HG03025 (cell line): ENCODE measurements around the gene GPR87.

Source experiments
- ATAC-seq: cut with Tn5 transposase; IDR thresholded peaks from one replicate; pipeline ENCODE4 v1.9.1; 2021; ENCODE audit warnings: mild to moderate bottlenecking, moderate library complexity; ENCODE audit not compliant: unreplicated experiment, low FRiP score

GPR87 gene

DNA sequence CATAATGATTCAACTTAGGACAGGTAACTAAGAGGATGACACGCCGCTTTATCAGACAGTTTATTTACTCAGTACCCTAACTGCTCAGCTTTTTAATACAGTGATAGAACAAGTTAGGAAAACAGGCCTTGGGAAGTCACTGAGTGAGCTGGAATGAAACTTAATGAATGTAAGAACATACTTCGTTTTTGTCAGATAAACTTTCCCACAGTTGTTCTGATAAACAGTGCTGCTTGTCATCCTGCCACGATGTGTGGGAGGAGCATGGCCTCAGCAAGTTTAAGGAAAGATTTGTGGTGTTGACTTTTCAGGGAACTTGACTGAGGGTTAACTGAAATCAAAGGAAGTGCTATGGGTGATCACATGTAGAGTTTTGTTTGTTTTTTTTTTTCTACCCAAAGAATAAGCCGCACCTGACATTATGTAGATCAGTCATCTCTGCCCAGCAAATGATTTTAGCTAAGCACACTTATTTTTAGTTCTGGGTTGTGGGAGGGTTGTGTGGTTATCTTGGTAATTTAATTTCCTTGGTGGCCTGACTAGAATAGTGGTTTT is 32.6 kb downstream of the GPR87 start:
- ATAC-seq = no peak

DNA sequence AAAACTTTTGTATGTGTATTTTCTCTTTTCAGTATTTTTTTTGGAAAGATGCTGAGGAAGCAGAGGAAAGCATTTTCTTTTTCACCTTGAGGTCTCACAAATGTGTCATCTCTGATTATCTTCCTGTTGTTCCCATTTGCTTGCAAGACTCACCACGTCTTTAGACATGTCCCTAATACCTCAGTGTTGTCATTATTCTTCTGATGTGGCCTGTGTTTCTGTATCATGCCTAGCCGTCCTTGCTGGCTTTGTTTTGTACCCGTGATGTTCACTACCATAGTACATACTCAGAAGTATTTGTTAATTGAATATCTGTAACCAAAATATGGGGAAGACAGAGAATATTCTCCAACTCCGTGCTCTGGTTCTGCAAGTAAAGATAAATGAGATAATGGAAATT is 33.2 kb downstream of the GPR87 start:
- no peak for ATAC-seq

DNA sequence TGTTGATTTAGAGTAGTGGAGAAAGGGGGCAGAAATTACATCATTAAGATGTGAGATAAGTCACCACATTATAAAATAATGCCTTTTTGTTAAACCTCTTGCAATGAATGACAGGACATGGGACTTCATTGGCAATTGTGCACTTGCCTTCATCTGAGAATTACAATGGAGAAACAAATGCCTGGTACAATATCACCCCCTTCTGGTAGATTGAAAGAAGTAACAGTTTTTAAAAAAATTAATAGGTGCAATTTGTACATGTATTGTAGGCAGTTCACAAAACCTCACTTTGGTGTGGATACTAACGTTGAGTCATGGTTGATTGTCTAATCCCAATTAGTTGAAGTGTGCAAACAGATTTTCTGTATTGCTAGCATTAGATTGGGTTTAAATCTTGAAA is 33.7 kb downstream of the GPR87 start:
- ATAC-seq = no peak

DNA sequence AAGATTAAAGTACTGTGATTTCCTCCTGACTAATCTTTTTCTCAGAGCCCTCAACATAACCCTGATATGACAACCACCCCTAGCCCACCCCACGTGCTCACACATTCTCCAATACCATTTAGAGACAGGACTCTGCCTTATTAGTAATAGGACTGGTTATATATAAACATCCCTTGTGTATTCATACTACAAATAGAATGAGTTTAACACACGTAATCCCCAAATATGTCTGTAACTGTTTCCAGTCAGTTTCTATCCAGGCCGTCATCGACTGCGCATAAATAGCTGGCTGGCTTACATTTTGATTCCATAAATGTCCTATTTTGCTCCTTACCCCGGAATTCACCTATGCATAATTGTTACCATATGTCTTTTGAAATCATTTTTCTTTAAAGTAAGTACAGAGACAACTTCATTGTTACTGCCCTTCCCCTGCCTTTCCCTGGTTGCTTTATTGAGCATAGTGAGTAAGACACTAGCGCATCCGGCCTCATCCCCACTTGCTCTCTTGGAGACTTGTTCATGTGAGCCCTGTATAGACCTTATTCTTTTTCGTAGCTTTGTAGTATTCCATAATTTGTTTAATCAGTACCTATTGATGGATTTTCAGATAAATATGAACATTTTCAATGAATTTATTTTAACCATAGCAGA is 34.8 kb downstream of the GPR87 start:
- no peak for ATAC-seq

DNA sequence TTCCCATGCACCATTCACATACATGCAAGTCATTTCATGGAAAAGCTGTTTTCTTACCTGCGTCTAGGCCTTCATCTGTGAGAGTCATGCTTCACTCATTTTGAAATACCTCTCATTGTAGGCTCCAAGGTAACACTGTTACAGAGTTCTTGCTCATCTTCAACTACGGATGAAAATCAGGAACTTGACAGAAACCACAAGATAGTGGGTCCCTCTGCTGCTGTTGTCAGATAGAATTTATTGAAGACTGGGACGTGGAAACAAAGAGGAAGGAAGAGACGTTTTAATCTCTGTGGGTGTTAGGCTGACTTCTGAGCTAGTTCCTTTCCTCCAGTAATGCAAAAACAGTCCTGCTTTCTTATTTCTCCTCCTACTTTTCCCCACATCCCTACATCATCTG is 38.4 kb downstream of the GPR87 start, which contains the start of gene P2RY14:
P2RY14 (minus strand) TSS at position 313 of the 400 bp plus-strand sequence. CDS start 64,226 bp downstream, outside the sequence.
- no peak for ATAC-seq

DNA sequence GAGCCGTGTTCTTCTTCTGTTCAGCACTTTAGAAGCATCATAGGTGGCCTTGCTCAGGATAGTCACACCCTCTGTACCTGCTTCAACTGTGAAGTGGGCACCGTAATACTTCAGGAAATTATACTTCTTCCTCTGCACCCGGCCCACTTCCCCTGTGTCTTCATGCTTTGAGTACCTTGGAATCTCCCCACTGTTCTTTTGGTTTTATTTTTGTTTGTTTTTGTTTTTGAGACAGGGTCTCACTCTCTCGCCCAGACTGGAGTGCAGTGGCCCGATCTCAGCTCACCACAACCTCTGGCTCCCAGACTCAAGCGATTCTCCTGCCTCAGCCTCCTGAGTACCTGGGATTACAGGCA is 40.0 kb downstream of the GPR87 start:
- peak; percentile 52 for ATAC-seq

DNA sequence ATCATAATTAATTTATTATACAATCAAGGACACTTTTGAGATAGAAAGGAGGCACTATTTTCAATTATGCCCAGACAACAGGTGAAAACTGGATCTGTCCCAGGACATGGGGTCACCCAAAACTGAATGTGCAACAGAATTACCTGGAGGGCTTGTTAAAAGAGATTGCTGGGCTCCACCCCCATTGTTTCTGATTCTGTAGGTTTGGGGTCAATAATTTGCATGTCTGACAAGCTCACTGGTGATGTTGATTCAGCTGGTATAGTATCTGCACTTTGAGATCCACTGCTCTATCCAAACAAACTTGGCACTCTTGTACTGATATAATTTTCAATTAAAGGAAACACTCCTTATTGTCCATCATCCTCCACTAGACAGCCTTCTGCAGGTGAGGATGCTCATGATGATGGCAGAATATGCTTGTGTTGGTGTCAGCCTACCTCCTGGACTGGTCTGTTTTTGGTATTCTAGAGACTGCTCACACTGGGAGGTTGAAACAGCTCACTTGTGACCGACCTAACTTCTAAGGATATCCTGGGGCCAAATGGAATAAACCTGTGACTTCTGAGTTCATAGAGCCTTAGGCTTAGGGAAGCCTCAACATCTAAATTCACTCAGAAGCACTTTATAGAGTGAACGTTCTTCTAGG is 40.5 kb downstream of the GPR87 start:
- no peak for ATAC-seq

DNA sequence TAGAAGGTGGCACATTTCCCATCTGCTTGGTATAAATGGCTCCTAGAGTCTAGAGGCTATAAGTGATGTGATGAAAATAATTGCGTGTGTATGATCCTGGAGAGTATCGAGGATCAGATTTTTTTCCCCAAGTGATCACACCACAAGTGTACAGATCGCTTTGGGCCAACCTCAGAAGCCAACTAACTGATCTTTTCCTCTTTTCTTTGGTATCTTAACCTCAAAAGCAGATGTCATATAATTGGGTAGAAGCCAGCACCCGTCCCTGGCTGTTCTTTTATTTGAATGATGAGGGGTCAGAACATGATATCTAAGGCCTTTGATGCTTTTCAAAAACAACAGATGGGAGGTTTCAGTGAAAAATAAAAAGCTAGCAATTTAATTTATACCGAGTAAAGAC is 41.5 kb downstream of the GPR87 start:
- ATAC-seq = no peak

DNA sequence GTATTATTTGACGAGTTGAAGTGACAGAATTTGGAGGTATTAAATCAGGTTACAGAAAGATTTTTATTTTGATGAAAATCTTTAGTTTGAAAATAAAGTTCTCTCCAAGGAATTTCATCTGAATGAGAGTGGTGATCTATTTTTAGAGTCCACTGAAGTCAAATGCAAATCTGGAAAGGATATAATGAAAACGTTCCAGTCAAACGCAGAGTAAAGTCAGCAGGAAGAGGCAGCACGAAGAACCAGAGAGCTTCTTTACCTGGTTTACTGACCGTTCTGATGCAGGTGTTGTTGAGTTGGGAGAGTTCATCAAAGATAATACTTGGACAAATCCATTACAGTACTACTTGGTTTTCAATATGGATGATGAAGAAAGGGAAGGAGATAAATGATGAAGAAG is 47.0 kb downstream of the GPR87 start:
- no peak for ATAC-seq

DNA sequence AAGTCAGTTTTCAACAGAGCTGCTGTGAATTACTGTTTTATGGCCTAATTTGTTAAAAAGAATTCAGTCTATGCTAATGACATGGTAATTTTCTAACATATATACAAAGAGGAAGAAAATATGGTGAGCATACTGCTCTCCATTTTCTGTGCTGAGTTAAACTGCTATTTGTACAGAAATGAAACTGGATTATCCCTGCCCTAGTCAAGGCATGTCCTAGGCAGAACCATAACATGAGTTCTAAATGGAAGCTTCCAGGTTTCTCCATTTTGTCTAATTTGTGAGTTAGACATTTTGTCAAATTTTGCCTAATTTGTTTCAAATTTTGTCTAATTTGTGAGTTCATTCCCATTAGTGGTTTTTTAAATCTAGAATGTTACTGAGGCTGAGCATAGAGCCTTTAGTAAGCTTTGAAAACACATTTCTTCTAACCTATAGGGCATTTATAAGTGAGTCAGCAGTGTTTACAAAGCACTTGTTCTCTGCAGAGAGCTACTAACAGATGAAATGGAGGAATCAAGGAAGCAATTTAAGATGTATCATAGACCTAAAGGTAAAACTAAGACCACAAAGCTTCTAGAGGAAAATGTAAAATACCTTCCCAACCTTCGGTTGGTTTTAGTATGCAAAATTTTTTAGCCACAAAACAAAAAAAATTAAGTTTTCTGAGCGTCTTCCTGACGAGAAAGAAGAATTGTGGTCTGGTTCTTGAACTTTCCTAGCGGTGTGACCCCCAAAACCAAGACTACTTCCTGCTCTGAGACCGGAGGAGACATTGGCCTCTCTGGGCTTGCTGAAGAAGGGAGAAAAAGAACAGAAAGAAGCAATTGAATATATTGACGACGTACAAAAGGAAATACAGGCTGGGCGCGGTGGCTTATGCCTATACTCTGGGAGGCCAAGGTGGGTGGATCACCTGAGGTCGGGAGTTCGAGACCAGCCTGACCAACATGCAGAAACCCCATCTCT is 48.1 kb downstream of the GPR87 start:
- peak; percentile 51 for ATAC-seq

DNA sequence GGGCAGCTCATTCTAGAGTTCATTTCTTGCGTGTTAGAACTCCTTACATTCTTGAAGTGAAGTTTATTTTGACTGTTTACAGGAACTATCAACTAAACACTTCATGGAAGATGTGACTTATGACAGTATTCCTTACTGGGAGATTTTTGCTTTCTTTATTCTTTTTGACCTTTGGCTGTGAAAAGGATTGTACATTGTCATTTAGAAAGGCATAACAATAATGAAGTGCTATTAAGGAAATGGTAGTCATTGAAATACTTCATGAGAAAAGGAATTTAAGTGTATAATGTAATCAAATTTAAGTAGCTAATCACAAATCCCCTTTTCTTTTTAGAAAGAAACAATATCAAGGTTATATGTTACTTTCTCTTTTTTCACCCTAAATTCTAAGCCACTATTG is 49.6 kb downstream of the GPR87 start:
- ATAC-seq = no peak

DNA sequence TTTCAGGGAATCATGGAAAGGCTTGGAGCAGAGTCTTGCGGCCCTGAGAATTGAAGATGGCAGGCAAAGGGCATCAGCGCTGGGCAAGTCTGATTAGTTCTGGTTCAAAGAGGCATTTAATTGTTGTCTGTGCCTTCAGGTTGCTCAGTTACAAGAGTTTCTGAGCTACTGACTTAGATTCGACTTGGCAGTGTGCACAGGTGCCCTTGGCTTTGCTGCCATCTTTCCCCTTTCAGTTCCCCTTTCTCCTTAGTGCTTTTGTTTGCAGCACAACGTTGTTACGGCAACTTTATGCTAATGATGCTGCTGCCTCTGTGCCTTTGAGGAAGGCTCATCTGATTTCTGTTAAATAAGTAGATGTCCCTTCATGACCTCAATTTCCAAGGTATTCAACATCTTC is 50.8 kb downstream of the GPR87 start:
- peak; percentile 97 for ATAC-seq

DNA sequence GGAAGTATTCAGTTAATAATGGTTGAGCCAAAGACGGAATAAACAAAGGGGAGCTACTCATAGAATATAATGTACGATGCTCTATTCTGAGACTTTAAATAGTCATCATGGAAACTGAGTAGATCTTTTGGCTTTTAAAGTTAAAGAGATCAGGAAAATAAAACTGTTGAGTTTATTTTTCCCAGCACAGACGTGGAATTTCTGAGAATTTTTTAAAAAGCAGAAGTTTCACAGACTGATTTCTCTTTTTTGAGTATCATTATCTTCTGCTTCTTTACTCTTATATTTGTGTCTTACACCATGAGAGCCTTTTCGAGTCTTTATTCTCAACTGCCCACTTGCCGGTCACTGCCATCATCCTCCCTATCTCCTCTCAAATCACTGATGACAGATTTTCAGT is 51.5 kb downstream of the GPR87 start:
- no peak for ATAC-seq

DNA sequence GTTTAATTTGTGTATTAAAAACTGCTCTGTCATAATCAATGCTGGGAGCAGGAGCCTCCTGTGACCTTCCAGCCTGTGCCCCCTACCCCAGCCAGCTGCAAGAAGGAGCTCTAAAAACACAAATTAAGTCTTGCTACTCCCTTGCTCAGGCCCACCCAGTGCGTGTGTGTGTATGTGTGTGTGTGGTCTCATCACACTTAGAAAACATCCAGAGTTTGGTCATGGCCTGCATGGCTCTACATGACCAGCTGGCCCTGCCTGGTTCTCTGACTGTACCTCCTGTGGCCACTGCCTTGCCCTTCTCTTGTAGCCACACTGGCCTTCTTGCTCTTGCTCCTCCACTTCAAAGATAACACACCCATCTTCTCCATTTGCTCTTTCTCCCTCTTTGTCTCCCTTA is 52.0 kb downstream of the GPR87 start:
- ATAC-seq = no peak

DNA sequence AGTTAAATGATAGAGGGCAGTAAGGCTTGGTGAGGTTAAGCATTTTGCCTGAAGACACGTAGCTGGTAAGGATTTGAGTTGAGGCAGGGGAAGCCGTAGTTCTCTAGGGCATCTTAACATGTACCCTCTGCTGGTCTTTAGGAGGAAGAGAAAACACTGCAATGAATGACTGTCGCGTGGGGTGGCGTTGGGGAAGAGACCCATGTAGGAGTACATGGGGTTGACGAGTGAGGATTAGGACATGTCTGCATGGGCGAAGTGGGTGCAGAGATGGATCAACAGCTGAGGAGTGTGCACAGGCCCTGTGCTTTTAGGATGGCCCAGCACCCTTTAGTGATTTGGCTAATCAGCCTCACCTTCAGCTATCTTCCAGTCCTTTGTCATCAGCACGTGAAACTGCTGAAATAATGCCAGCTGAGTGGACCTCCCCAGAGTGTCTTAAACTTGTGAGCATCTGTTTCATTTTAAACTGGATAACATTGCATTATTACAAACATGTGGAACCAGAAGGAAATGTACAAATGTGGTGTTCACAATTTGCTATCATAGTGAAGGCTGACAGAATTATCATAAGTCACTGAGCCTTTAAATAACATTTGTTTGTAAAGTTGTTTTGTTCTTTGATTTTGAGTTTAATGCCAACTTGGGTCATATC is 53.6 kb downstream of the GPR87 start:
- no peak for ATAC-seq

DNA sequence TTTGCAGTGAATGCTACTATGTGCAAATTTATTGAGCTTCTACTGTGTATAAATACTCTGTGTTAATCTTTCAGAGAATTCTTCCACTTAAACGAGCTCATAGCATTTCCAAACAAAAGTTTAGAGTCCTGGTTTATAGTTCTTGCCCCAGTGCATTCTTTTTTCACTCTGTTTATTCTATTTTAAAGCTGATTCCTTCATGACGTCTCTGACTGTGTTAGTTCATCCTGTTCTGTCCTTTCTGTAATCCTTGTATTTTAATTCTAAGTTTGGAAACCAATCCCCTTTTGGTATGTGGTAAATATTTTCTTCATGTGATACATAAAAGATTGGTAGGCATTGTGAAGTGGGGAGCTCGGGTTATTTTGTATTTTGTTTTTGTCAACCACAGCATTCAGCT is 57.0 kb downstream of the GPR87 start:
- ATAC-seq = no peak

DNA sequence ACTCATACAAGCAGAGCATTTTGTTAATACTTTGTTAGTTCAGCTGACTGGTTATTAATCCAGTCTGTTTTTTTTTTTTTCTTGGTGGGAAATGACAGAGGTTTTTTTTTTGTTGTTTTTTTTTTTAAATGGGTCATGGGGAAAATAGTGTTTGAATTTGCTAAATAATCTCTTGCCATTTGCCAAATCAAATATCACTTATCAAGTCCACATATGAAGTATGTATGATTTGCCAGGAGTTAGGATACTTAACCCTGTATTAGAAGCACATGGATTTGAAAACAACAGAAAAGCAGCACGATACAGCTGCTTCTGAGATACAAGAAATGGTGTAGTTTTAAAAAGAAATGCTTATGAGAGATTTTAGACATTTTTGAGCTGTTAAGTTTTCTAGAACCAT is 59.9 kb downstream of the GPR87 start:
- ATAC-seq = no peak

DNA sequence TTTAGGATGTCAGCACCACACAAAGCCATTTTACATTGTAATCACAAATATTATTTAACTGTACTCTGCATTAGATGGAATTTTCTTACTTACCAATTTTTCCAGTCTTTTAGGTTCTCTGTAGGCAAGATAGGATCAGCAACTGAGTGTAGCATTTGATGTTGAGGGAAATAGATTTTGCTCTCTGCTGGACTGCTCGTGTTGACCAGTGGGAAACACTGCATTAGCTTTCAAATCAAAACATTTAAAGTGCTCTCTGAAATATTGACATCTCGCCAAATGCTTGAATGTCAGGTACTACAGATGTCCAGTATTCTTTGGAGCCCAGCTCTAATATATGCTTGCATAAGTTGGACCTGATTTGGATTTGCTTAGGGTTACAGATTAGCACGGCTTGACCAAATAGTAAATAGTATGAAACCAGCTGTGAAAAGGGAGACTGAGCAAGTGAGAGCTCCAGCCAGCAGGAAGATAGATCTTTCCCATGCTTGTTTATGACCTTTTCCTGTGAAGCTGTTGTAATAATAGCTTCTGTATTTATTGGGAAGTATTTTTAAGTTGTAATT is 67.8 kb downstream of the GPR87 start:
- ATAC-seq = no peak
